Measurements from ENCODE around the gene REEP1.

- TF ChIP-seq ZNF274 (IDR thresholded peaks at IDR 0.05; ENCODE audit: low read depth, low read length) (no peak), YY1 (IDR thresholded peaks at IDR 0.05; ENCODE audit: insufficient read depth, insufficient read length) (no peak)
Observed at GRCh38 chr2:86213056-86213455, 124.4 kb downstream of the REEP1 start.
